NCI-H2196 (cell line): ENCODE measurements around the gene TNFRSF14.

Source experiments
- DNase-seq: peaks from one replicate; lab custom pipeline; 2025; ENCODE audit not compliant: unreplicated experiment; lab: John Stamatoyannopoulos, UW

Gene TNFRSF14

DNA sequence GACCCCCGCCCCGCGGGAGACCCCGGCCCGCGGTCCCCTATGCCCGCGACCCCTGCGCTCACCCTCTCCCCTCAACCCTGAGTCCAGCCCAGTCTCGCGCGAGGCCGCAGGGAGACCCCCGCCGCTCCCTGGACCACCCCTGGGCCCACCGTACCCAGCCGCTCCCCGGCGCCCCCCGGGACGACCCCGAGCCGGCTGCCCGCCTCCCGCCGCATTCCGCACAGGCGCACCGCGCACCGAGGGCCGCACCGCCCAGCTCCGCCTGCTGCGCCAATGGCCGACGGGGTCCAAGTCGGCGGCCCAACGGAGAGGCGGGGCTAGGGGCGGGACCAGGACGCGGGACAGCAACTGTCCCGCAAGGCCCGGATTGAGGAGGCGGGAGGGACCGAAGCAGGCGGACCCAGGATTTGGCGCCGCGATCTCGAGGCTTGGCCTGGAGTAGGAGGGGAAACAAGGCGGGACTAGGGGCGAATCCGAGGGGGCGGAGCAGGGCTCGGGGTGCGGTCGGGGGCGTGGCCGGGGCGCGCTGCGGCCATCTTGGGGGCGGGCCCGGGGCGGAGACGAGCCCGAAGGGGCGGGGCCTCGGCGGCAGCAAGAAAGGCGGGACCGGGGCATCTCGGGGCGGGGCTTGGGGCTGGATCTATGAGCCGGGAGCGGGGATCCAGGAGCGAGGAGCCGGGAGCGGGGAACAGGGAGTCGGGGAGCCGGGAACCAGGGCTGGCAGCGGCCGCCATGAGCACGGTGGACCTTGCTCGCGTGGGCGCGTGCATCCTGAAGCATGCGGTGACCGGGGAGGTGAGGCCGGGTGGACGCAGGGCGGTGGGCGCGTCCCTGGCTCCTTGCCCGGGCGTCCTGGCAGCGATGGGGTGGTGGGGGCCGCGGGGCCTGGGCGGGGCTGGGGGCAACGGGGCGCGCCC is 30.2 kb downstream of the TNFRSF14 start, which contains the start of gene PRXL2B:
PRXL2B (plus strand) TSS at position 624 of the 917 bp plus-strand sequence; CDS start at position 733, 109 bp downstream.
- peak; percentile 99 for DNase-seq

DNA sequence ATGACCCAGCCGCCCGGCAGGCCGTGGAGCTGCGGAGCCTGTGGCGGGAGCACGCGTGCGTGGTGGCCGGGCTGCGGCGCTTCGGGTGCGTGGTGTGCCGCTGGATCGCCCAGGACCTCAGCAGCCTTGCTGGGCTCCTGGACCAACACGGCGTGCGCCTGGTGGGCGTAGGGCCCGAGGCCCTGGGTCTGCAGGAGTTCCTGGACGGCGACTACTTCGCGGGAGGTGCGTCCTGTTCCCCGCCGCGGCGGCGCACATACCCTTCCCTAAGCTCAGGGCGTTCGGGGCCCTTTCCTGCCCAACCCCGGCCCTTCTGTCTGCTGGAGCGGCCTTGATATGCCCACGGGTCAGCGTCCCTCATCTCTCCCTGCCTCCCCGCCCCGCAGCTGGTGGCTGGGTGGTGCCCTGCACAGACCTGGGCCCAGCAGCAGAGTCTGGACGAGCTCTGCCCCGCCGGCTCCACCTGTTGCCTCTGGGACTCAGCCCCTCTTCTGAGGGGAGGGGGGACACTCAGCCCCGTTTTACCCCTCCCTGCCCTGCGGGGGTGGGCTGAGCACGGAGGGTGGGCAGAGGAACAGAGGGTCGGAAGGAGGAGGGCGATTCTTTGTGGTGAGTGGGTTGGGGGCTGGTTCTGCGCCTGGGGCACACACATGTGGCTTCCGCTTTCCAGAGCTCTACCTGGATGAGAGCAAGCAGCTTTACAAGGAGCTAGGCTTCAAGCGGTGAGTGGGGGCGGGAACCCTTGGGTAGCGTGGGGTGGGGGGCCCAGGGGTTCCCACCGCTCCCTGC is 31.1 kb downstream of the TNFRSF14 start:
- DNase-seq = no peak

DNA sequence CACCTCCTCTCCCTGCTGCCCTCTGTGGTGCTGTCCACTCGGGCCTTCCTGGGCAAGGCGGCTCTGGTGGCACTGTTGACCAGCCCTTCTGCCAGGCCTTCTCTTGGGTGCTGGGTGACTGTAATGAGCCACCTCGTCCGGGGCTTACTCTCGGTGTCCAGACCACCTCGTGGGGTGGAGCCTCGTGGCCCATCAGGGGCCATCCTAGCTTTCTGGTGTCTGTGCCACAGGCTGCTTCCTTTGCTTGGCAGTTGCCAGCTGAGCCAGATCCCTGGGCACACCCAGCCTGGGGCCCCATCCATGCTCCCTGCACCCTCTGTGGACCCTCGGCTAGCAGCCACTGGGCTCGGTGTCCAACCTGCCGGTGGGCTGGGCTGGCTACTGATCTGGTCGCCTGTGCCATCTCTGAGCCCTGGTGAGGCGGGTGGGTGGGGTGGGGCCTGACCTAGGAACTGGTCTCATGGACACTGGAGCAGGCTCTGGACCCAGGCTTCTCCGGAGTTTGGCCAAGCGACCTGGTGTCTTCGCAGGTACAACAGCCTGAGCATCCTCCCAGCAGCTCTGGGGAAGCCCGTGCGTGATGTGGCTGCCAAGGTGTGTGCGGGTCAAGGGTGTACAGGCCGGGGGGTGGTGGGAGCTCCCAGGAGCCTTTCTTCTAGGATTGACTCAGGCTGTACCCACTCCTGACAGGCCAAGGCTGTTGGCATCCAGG is 31.8 kb downstream of the TNFRSF14 start:
- no peak for DNase-seq

DNA sequence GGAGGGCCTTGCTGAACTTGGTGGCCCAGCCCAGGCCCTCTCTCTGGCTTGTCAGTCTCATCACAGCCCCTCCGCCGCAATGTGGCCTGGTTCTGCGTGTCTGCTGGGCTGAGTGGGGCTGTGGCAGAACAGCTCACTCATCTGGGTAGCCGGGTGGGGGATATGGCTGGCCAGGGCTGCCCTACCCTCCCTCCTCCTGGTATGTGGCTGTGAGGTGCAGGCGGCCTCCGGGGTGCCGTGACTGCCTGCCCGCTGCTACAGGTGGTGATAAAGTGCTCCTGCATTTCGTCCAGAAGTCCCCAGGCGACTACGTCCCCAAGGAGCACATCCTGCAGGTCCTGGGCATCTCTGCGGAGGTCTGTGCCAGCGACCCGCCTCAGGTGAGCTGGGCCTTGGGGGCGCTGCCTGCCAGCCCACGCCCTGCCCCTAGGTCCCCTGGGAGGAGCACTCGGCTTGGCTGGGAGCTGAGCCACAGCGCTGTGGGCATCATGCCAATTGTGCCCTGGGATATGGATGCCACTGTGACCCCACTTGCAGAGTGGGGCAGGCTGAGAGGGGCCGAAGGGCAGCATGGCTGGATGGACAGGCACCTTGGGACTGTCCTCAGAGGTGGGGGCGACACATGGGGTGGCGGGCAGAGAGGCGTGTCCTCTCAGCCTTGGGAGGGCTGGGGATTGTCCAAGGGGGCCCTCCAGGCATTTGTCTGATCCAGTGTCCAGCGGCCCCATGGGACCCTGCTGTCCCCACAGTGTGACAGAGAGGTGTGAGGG is 32.7 kb downstream of the TNFRSF14 start:
- DNase-seq = no peak

DNA sequence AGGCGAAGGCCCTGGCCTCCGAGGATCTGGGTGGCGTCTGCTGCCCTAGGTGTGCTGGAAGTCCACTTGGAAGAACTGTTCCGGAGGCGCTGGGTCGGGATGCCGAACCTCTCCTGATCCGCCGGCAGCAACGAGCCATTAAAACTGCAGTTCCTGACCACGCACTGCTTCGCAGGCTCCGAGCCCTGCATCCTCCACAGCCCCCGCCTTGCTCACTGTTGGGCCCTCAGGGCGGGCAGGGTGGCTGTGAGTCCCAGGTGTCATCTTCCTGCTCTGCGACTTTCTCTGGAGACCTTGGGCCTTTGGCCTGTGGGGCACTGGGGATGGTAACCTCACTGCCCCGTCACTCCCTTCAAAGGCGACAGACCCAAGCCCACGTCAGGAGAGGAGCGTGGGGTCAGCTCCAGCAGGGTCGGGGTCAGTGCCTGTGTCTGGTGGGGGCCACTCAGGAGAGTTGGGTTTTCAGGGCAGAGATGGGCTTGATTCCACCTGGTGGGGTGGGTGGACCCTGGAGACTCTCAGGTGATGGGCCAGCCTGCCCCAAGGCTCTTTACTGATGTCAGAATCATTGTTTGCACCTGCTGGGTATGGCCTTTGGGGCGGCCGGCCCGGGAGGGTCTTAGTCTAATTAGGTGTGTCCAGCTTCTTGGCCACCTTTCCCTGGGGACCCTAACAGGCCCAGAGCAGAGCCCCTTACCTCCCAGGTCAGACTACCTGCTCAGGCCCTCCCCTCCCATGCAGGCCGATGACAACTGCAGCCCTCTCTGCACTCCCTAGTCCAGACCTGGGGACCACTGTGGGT is 33.5 kb downstream of the TNFRSF14 start:
- no peak for DNase-seq

DNA sequence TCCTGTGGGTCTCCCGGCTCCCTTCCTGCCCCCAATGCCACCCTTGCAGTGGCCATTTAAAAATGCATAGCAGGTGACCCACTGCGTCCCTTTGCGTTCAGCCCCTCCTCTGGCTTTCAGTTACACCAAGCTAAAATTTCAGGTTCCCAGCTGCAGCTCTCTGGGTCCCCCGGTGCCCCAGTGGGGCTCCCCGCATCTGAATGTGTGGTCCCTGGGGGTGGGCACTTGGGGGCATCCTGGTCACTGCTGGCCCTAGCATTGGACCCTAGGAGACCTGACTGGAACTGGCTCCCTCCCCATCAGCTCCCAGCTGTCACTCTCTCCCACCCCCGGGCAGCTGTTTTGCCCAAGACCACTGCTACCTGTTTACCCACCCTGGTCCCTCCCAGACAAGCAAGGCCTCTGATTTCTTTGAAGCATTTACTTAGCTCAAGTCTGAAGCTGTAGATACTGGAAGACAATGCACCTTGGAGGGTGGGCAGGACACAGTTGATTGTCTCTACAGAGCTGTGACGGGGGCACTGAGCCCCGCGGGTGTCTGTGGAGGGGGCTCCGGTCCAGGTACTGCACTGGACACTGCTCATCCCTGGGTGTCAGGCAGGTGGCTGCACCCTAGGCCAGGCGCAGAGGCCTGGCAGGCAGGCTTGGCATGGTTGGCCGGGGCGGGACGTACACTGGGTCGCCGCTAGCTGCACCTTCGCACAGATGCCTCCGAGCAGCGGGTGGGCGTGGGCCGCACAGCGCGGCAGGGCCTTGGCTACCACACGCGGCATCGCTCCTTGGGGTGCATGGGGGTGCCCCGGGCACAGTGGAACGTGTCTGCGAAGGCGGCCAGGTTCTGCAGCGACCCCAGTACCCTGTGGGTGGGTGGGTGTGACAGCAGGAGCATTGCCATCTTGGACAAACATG is 34.3 kb downstream of the TNFRSF14 start:
- no peak for DNase-seq

DNA sequence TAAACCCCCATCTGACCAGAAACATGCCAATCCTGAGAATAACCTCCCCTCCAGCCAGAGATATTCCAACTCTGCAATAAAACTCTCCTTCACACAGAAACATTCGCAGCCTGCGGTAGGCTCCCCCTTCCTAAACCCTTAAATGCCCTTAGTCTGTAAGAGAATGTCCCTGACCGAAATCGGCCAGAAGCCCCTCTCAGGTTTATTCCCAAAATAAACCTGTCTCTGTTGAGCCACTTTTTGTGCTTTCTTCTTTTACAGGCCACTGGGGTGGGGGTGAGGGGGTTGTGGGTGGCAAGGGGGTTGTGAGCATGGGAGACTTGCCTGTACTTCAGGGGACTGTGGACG is 35.0 kb downstream of the TNFRSF14 start:
- no peak for DNase-seq

DNA sequence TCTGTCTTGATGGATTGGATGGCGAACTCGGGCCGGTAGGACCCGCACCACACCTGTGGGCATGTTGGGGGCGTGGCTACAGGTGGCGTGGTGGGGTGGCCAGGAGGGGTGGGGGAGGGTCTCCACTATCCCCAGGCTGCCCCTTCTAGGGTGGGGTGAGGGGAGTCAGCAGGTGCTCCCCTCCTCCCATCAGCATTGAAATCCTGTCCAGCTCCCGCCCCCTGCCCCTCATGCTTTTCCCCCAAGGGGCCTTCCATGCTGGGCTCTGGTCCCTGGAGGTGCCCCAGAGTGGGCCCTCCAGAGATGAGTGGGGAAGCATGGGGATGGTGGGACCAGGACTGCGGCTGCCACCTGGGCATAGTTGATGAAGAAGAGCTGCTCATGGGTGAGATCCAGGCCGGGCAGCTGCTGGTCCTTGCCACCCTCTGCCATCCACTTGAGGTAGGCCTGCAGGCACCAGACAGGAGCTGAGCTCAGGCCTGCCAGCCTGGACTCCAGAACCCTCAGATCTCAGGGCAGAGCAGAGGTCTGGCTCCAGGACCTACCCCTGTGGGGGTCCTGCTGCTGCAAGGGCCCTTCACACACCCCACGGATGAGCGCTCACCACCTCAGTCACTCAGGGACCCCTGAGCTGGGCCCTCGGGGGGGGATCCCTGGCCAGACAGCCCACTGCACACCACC is 35.5 kb downstream of the TNFRSF14 start:
- no peak for DNase-seq

DNA sequence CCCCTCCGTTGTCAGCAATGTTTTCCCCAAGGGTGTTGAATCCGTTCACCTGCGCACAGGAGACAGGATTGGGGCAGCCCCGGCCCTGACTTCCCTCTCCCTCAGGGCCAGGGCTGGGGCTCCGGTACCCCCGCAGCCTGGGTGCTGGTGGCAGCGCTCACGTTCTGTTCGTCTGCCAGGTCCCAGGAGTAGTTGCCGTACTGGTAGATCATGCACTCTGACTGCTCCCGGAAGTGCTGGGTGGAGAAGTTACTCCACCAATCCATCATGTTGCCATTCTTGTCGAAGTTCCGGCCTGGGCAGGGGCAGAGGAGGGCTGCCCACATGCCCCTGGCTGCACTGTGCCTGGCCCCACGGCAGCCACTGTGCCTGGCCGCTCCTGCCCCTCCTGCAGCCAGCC is 36.5 kb downstream of the TNFRSF14 start:
- DNase-seq = no peak

DNA sequence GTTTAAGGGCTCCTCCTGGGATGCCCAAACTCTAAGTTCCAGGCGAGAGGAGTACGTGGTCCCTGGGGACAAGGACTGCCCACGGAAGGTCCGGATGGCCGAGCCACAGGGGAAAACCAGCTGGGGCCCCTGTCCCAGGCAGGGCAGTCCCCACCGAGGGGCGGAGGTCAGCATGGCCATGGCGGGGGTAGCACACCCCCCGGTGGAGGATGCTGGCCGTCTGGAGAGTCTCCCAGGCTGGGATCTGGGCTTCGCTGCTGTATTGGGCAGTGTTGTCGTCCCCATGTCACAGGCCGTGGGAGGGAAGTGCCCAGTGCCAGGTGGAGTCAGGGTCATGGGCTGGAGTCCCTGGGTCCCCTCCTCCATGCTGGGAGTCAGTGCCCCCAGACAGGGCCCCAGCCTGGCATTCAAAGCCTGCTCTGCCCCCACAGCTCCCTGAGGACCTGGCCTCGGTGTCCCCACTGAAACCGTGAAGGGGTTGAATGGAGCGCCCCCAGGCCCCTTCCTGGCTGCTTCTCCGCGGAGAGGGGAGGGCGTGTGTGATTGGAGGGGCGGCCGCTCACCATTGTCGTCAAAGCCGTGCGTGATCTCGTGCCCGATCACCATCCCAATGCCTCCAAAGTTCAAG is 37.2 kb downstream of the TNFRSF14 start:
- no peak for DNase-seq

DNA sequence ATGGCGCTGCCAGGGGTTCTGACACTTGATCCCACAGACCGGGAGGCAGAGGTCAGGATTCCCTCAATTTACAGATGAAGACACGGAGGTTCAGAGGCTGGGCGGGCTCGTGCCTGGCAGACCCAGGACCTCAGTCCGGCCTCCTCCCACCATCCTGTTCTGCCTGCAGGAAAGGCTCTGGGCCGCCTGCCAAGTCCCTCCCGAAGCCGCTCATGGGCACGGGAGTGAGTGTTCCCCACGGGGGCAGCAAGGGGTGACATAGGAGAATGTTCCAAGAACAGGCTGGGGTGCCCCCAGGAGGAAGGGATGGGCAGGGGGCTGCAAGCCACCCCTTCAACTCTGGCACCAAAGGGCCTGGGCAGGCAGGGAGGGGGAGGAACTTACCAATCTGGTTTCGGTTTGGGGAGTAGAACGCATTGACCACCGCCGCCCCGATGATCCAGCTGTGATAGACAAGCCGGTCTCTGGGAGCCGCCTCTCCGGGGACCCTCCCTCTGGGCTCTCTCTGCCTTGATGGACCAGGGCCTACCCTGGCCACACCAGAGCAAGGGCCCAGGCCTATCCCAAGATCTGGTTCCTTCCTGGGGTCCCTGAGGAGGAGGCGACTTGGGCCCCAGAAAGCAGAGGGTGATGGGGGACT is 38.0 kb downstream of the TNFRSF14 start:
- DNase-seq = peak; percentile 31

DNA sequence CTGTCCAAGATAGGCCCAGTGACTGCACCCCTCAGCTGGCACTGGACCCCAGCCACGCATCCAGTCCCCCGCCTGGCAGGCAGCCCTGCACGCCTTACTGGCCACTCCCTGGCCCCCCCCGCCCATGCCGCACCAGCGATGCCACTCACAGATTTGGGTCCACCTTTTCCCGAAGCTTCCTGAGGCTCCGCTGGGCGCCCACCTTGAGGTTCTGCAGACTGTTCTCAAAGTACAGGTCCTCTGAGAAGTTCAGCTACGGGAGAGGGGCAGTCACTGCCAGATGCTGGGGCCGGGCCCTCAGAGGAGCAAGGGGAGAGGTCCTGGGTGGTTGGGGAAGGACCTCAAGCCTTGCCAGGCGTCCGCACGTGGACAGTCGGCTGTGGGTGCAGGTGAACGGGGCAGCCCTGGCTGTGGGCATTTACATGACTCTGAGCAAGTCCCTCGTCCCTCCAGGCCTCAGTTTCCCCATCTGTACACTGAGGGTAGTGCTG is 38.5 kb downstream of the TNFRSF14 start:
- no peak for DNase-seq

DNA sequence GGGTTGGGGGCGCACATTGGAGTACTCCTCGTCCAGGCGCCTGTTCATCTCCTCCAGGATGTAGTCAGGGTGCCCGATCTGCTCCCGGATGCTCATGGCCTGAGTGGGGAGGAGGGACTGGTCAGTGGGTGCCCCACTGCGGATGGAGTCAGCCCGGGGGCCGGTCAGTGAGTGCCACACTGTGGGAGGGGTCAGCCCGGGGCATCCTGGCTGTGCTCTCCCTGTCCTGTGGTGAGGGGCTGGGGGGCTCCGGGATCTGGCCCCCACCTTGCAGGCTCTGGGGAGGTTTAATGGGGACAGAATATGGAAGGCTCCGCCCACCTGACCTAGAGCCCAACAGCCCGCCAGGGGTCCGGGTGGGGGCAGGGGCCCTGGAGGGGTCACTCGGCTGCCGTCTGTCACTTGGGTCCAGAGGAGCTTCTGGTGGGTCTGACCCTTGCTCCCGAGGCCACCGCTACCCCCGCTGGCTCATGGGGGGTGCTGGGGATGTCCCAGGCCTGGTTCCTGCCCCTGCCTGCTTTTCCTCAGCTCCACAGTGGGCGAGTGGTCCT is 39.2 kb downstream of the TNFRSF14 start:
- no peak for DNase-seq

DNA sequence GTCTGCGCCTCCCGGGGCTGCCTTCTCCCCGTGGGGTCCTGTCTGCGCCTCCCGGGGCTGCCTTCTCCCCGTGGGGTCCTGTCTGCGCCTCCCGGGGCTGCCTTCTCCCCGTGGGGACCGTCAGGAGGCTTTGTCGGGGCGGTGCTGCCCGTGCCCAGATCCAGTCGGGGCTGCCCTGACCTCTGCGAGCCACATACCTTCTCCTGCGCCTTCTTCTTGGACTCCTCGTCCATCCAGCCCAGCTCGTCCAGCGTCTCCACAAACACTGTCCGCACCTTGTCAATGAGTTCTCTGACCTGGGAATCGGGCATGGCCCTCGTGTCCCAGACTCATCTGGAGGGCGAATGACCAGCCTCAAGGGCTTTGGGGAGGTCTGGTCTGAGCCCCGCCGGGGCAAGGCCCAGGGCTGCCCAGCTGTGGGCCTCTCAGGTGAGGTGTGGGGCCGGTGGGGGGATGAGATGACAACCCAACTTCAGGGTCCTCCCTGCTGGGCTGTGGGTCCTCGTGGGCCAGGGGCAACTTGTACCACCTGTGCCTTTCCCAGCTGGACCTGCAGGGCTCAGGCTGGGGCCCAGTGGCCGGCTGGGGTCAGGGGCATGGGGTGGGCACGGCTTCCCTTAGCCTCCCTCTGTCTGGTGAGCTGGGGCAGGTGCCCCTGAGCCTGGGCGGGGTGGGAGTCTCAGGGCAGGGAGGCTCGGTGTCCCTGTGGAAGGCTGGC is 39.8 kb downstream of the TNFRSF14 start:
- no peak for DNase-seq

DNA sequence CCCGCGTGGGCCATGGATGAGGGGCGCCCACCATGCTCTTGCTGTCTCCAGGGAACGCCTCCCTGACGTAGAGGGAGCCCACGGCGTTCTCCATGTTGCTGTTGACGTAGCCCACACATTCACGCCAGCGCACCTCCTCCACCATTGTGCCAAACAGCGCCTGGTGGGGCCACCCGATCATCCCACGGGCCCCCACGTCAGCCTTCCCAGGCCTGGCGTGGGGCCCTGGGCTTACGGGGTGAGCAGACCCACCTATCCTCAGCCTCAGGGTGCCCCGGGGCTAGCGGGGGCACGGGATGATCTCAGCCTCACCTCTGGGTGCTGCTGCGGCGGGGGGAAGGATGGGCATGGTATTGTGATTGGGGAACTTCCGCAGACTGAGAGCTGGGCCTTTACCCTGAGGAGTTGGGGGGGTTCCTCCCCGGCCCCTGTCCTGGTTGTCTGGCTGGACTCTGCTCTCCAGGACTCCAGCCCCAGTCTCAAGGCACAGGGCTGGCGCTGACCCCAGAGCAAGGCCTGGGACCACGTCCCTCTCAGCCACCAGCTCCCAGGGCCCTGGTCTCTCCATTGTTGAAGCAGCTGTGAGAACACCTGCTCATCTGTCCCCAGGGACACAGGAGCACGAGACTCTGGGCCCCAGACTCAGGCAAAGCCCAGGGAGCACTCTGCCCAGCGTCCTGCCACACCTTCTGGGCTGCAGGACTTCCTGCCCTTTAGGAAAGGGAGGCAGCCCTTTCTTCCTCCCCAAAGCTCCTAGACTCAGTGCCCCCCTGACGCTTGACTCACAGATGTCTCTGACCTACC is 40.6 kb downstream of the TNFRSF14 start:
- DNase-seq = no peak
